ENCODE measurements around the gene CCDC80. TPM values are rescaled to one million over a fixed set of nuclear protein-coding genes. Genes with fewer than 3 reads are reported as not detected.

Gene CCDC80
- polyA plus RNA-seq, 3 donors = 0.05 TPM; not detected in 2

DNA sequence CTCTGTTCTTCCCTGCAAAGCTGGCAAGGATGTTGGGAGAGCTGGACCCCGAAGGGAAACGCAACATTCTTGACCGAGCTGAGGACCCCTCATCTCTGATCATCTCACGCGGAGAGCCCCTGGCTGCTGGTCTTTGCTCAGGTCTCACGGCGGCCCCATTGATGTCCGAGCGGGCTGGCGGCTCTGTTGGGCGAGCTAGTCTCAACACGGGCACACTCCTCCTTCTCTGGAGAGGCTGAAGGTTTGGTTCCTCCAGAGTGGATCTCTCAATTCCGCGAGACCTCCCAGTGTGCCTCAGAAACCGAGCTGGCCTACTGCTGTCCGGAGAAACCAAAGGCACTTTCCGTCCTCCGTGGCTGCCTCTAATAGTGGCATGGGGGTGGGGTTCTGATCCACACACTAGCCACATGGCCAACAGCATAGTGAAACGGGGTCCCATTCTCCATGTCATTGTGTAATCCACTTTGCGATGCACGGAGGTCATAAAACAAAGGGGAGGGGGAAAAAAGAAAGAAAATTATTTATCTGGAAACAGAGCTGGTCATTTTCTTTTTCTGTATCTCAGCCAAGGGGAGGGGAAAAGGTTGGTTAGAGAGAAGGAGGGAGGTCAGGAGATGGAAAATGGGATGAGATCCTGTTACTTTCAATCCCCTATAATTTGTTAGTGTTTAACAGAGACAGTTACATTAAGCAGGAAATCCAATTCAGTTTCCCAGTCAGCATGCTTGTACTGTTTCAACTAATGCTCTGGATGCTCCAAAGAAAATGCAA is 1.3 kb downstream of the CCDC80 start:
- no peak overlapping the region for H3K27ac ChIP-seq (ENCODE audit: low read depth in 1 of 2, low read length in 2 of 2)

More for the DNA sequence above, 1.3 kb downstream of the CCDC80 start:
- Histone ChIP-seq H3K4me3 (replicated peaks in 1 of 3; ENCODE audit: low read depth in 2 of 3, low read length in 3 of 3) (no peak overlapping the region), H3K36me3 (replicated peaks in 1 of 2; ENCODE audit: control insufficient read depth in 1 of 2, insufficient read depth in 2 of 2, low read length in 2 of 2) (no peaks in the 10 kb centered on the region), H3K9ac (ENCODE audit: insufficient read depth, low read length, poor library complexity, severe bottlenecking) (no peak overlapping the region), H3K27me3 (ENCODE audit: control insufficient read depth in 2 of 2, insufficient read depth in 2 of 2, low read length in 2 of 2) (peaks cover 13 to 14% of the 10 kb centered on the region in 2 donors), H3K79me2 (ENCODE audit: insufficient read depth, low read length) (no peaks in the 10 kb centered on the region), H2AFZ (ENCODE audit: insufficient read depth, low read depth, low read length, poor library complexity, severe bottlenecking) (no peak overlapping the region), H3K4me1 (ENCODE audit: control insufficient read depth in 1 of 2, insufficient read depth in 2 of 2, low read length in 2 of 2) (peaks cover 4 to 7% of the 10 kb centered on the region in 2 donors), H3K4me2 (replicated peaks; ENCODE audit: extremely low read depth, low read length, poor library complexity, severe bottlenecking) (no peak overlapping the region), H4K20me1 (ENCODE audit: insufficient read depth, low read length) (no peaks in the 10 kb centered on the region), H3K9me3 (replicated peaks in 1 of 2; ENCODE audit: control insufficient read depth in 1 of 2, insufficient read depth in 1 of 2, low read length in 2 of 2) (no peaks in the 10 kb centered on the region)
- no peak overlapping the region for H3K4me3 Mint-ChIP-seq
- no peaks in the 10 kb centered on the region for H3K9me3 Mint-ChIP-seq
- peaks cover 10% of the 10 kb centered on the region for H3K4me1 Mint-ChIP-seq
- no peak for TF ChIP-seq CTCF (IDR thresholded peaks at IDR 0.05)
- intact Hi-C loops (cut with micrococcal nuclease) = loop anchor here (5.0 to 10.0 kb wide), 3 partner anchors 145 to 343 kb away; partner anchors contain the start of gene CD200R1 (in 1 of the 2)
- H3K27me3 Mint-ChIP-seq (ENCODE audit: low read depth in 3 of 3) = peaks cover 1 to 5% (median 3%) of the 10 kb centered on the region in 3 donors
- no peak overlapping the region for H3K27ac Mint-ChIP-seq
- no peaks in the 10 kb centered on the region for H3K36me3 Mint-ChIP-seq
- no peak for DNase-seq
- WGBS (ENCODE audit: insufficient coverage) = 96% methylated on average over 14 of the region's 21 CpGs
